Right kidney (tissue), 1 donor: ENCODE data around the gene CLEC2L.

Experiments
- DNase-seq: peaks from one replicate; pipeline ENCODE4 v3.0.0-alpha.2; 2016

The CLEC2L gene

GRCh38 chr7:139557857-139558581, 34.5 kb downstream of the CLEC2L start:
- DNase-seq = no peak

- no peak for DNase-seq
Measured at GRCh38 chr7:139559364-139560105, 36.0 kb downstream of the CLEC2L start.

- DNase-seq = no peak
Measured at GRCh38 chr7:139560199-139560598, 36.7 kb downstream of the CLEC2L start.

- DNase-seq = no peak
Measured at GRCh38 chr7:139560678-139561077, 37.2 kb downstream of the CLEC2L start.

- DNase-seq = no peak
Measured at GRCh38 chr7:139562491-139562890, 39.0 kb downstream of the CLEC2L start.

- no peak for DNase-seq
Measured at GRCh38 chr7:139562961-139563565, 39.6 kb downstream of the CLEC2L start.

GRCh38 chr7:139563856-139564255, 40.4 kb downstream of the CLEC2L start:
- DNase-seq = no peak

GRCh38 chr7:139566075-139566474, 42.6 kb downstream of the CLEC2L start:
- no peak for DNase-seq

GRCh38 chr7:139566736-139567646, 43.5 kb downstream of the CLEC2L start:
- DNase-seq = no peak

- DNase-seq = no peak
Measured at GRCh38 chr7:139567647-139568345, 44.3 kb downstream of the CLEC2L start.

- DNase-seq = no peak
Measured at GRCh38 chr7:139568346-139568675, 44.8 kb downstream of the CLEC2L start.

- DNase-seq = no peak
Measured at GRCh38 chr7:139568813-139569490, 45.5 kb downstream of the CLEC2L start.

- no peak for DNase-seq
Measured at GRCh38 chr7:139570119-139570518, 46.6 kb downstream of the CLEC2L start.

- DNase-seq = no peak
Measured at GRCh38 chr7:139570626-139571025, 47.1 kb downstream of the CLEC2L start.

GRCh38 chr7:139571190-139571589, 47.7 kb downstream of the CLEC2L start:
- DNase-seq = no peak

- no peak for DNase-seq
Measured at GRCh38 chr7:139571651-139572050, 48.2 kb downstream of the CLEC2L start.

GRCh38 chr7:139572071-139572470, 48.6 kb downstream of the CLEC2L start:
- no peak for DNase-seq

GRCh38 chr7:139572704-139573385, 49.4 kb downstream of the CLEC2L start:
- DNase-seq = no peak

GRCh38 chr7:139573871-139574270, 50.4 kb downstream of the CLEC2L start:
- no peak for DNase-seq

GRCh38 chr7:139574618-139575337, 51.3 kb downstream of the CLEC2L start:
- no peak for DNase-seq
